Femur (tissue), 1 donor: ENCODE results near the gene NFE2L2.
"Not testable (repeated sequence)": the region's sequence is repeated elsewhere in the genome, so short reads cannot be mapped to it uniquely, and the experiment has no call there.

Experiments used
- DNase-seq: peaks from one replicate; pipeline ENCODE4 v3.0.0-alpha.2; 2017

Gene NFE2L2

DNA sequence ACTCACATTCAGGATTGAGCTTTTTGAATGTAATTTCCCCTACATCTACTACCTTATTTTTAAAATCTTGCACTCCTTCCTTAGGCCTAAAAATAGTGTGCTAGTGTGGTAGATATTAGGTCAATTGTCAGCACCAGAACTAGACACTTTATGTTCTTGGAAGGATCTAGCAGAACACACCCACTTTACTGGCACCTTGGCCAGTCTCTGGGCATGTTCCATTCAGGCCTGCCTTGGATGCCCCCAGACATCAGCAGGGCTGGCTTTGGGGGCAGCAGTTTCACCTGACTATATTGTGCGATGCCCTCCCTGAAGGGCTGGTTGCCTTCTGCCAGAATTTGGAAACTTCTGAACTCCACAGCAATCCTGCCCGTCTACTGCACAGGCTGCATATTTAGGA lies 15.3 kb upstream of the NFE2L2 start:
- DNase-seq: no peak

GRCh38 chr2:177275743-177276055 lies 11.2 kb upstream of the NFE2L2 start:
- DNase-seq: no peak

- no peak for DNase-seq
These were observed 10.7 kb upstream of the NFE2L2 start for GRCh38 chr2:177275040-177275742.

GRCh38 chr2:177273408-177273807 lies 8.9 kb upstream of the NFE2L2 start:
- no peak for DNase-seq

GRCh38 chr2:177272765-177273164 lies 8.2 kb upstream of the NFE2L2 start:
- DNase-seq: no peak

- no peak for DNase-seq
These were observed 7.6 kb upstream of the NFE2L2 start for GRCh38 chr2:177271981-177272666.

- DNase-seq: no peak
These were observed 6.0 kb upstream of the NFE2L2 start for GRCh38 chr2:177270531-177270930.

DNA sequence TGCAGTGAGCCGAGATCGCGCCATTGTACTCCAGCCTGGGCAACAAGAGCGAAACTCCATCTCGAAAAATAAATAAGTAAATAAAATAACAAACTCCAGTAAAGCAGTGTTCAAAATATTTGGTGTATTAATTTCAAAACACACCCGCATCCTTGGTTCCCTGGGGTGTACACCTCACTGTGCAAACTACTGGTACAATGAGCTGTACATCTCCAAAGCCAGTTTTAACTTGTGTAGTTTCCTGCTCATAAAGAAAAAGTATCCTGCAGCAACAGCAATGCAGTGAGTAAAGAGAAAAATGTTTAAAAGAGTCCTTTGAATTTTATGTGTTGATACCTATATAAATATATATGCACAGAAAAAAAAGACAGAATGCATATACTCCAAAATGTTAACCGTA lies 4.4 kb upstream of the NFE2L2 start:
- no peak for DNase-seq

GRCh38 chr2:177268187-177268871 lies 3.8 kb upstream of the NFE2L2 start:
- no peak for DNase-seq

DNA sequence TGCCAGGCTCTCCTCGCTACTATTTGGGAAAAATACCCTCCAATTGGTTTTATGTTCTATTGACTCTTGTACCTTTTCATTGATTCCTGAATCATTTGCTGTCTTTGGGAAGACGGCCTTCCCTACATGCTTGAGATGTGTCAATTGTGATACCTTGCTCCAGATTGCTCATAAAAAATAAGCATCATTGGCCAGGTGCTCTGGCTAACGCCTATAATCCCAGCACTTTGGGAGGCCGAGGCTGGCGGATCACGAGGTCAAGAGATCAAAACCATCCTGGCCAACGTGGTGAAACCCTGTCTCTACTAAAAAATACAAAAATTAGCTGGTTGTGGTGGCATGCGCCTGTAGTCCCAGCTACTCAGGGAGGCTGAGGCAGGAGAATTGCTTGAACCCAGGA lies 2.4 kb upstream of the NFE2L2 start:
- DNase-seq: not testable (repeated sequence)

DNA sequence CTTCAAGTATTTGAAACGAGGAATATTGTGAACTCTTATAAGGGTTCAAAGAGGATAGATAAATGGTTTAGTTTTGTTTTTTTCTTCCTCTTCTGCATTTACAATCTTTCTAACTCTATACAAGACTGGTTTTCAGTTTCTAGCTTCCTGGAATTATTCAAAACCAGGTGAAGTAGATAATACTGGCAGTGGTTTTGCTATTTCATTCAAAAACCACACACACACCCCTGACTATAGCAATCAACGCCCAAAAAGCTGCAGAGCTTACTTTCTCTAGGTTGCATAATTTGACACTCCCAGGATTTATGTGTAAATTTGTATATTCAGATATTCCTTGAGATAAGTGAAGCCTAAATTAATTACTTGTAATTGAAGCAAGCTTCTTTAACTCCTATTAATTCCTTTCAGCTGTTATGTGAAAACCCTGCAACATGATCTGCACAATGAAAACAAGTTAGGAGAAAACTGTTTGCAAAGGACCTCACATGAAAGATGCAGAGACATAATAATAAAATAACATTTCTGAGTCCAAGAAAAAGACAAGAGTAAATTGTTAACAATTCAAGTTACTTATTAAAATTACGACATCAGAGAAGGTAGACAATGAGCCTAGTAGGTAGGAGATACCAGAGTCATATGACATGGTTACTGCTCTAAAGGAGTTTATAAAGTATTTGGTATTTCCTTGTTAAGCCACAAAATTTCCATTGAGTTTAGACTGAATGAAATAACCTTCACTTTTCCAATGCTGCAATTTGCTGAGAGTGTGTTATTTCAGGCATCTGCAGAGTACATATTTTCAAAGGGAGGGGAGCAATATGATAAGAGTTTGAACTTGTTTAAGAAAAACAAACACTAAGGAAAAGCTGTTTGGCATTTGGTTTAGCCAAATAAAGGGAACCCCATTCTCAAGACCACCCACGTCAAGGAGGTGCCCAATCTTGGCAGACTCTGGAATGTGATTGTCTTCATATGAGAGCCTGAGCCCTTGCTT lies 1.6 kb upstream of the NFE2L2 start:
- no peak for DNase-seq

- DNase-seq: no peak
These were observed 276 bp downstream of the NFE2L2 start for GRCh38 chr2:177264209-177264692.

GRCh38 chr2:177263451-177264208 lies 897 bp downstream of the NFE2L2 start:
- DNase-seq: peak; percentile 97

DNA sequence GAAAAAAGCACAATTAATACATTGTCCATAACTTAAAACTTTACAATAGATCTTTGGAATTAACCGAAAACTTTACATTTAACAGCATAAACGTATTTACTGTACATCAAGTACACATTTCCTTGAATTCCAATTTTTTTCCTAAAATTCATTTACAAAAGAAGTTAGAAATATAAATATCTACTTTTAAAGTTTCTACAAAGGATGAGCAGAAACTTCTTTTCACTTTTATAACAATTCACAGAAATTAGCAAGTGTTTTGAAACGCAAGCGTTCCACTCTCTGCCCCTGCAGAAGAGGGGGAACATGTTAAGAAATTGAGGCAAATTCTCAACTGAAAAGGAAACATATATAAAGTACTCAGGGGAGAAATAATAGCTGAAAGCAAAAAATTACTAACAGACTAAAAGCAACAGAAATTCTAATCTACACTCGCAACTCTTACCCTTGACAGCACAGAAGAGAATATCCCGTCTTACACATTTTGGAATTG lies 1.5 kb downstream of the NFE2L2 start:
- no peak for DNase-seq

DNA sequence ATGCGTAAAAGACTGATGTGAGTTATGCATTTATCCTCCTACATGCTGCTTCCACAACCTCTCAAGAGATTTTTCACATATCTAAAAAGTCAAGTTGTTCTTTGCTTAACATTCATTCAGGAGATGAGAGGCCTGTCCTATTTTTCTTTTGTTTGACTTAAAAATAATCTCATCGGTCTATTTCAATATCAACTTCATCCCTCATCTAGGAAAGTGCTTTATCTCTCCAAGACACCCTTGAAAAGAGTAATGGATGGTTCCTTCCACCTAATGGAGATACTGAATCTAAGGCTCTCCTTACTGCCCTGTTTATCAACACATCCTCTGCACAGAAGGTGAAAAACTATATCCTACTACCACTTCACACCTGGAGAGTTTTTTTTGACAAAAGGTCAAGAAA lies 2.4 kb downstream of the NFE2L2 start:
- no peak for DNase-seq

GRCh38 chr2:177261116-177262060 lies 3.1 kb downstream of the NFE2L2 start:
- DNase-seq: no peak

DNA sequence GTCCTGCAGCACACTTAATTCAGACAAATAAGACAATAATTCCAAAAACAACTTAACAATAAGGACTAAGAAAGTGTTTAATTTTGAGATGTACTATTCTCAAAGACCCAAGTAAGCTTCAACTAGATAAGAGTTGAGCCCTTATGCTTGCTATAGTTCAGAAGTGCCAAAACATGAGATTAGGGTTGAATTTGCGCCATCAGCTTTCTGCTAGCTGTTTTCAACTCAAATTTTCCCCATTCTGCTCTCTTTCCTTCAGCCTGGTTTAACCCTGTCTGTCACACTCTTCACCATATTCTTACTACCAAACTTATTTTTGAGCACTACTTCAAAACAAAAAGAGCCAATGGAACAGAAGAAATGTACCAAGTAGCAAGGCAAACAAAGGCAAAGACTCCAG lies 4.1 kb downstream of the NFE2L2 start:
- no peak for DNase-seq

DNA sequence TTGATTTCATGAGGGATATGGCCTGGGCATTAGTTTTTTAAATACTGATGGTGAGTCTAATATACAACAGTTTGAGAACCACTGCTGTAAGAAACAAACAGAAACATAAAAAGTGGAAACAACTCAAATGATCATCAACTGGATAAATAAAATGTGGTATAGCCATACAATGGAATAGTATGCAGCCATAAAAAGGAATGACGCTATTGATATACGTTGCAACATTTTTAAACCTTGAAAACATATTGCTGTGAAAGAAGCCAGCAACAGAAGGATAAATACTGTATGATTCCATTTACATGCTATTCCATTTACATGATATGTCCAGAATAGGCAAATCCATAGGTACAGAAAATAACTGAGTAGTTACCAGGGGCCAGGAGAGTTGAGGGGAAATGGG lies 6.5 kb downstream of the NFE2L2 start:
- DNase-seq: no peak

DNA sequence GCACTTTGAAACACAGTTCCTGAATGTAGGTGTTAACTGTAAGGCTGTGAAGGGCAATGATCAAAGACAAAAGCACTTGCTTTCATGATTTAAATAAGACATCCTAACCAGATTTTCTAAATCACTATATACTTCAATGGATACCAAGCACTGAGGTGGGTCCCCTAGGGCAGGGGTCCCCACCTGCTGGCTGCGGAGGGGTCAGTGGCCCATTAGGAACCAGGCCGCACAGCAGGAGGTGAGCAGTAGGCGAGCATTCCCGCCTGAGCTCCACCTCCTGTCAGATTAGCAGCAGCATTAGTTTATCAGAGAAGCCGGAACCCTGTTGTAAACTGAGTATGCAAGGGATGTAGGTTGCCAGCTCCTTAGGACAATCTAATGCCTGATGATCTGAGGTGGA lies 7.1 kb downstream of the NFE2L2 start:
- no peak for DNase-seq

DNA sequence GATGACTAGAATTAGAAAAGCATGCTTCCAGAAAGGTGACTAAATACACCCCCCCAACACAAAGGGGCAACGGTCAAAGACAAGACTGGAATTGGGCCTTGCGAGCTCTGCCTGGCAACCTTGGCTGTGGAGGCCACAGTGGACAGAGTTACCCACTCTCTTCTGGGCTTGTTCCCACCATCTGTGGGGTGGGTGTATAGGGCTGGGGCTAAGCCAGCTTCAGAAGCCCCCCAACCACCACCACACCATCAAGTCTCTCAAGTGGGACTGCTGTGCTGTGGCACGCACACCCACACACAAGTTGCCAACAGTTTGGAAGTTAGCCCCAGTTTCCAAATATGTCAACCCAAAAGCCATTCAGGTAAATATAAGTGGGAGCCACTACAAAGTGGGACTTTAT lies 7.8 kb downstream of the NFE2L2 start:
- DNase-seq: no peak

DNA sequence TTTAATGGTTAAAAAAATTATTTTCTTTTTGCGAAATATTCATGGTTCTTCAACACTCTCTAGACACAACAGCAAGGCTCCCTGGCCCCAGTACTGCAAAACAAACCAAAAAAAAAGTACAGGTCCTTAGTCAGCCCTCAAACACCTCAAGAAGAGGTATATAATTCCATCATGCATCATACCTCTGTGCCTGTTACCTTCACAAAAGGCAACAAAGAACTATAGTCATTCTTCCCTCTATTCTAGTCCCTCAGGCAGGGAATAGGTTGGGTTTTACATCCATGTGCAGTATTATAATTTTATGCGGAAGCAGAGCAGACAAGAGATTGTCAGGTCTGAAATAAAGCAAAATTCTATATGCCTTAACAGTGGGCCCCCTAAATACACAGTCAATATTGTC lies 8.5 kb downstream of the NFE2L2 start:
- DNase-seq: no peak
